Right kidney (tissue), 1 donor: ENCODE data around the gene MKRN2.
"Not testable (repeated sequence)": the region's sequence is repeated elsewhere in the genome, so short reads cannot be mapped to it uniquely, and the experiment has no call there.

Source experiments
- DNase-seq: peaks from one replicate; pipeline ENCODE4 v3.0.0-alpha.2; 2016

MKRN2 gene

GRCh38 chr3:12630292-12630691 lies 73.4 kb downstream of the MKRN2 start:
- DNase-seq = no peak

- DNase-seq = not testable (repeated sequence)
These were observed 74.0 kb downstream of the MKRN2 start for GRCh38 chr3:12630843-12631242.

- no peak for DNase-seq
These were observed 75.6 kb downstream of the MKRN2 start for GRCh38 chr3:12632523-12632922.

- DNase-seq = no peak
These were observed 76.2 kb downstream of the MKRN2 start for GRCh38 chr3:12633108-12633507.
